Suprapubic skin (tissue), 4 donors: ENCODE data around the gene YWHAB. TPM values are rescaled to one million over a fixed set of nuclear protein-coding genes. Genes with fewer than 3 reads are reported as not detected.
A peak's percentile ranks its signal among the peaks of the same experiment; 100 is the strongest.
"Not testable (repeated sequence)": the region's sequence is repeated elsewhere in the genome, so short reads cannot be mapped to it uniquely, and the experiment has no call there.

Source experiments
- DNase-seq, 2 donors: peaks; one replicate each; pipeline ENCODE4 v3.0.0-alpha.2; 2019; ENCODE audit warnings: low spot score in 2 of 2
- H3K27ac ChIP-seq: fragments of 200-600 bp; sonication (generic); one replicate; pipeline ENCODE4 v1.5.1; 2019
- H3K27me3 ChIP-seq: fragments of 200-600 bp; sonication (generic); one replicate; pipeline ENCODE4 v1.5.1; 2019
- H3K36me3 ChIP-seq: fragments of 200-600 bp; sonication (generic); one replicate; pipeline ENCODE4 v1.5.1; 2019
- H3K4me1 ChIP-seq: fragments of 200-600 bp; sonication (generic); one replicate; pipeline ENCODE4 v1.5.1; 2019
- H3K4me3 ChIP-seq: fragments of 200-600 bp; sonication (generic); one replicate; pipeline ENCODE4 v1.5.1; 2019; ENCODE audit warnings: mild to moderate bottlenecking
- H3K9me3 ChIP-seq: fragments of 200-600 bp; sonication (generic); one replicate; pipeline ENCODE4 v1.5.1; 2019
- CTCF ChIP-seq, 2 donors: fragments of 200-600 bp in 1 of 2; fragments of 450-650 bp in 1 of 2; sonication (generic) in 1 of 2; IDR thresholded peaks; one replicate each; pipeline ENCODE4 v1.5.1; 2016 to 2019; ENCODE audit warnings: antibody characterized with exemption in 2 of 2, mild to moderate bottlenecking in 1 of 2, moderate library complexity in 1 of 2
- EP300 ChIP-seq: sonication (generic); formaldehyde crosslinking; IDR thresholded peaks from one replicate; pipeline ENCODE4 v1.6.1; 2017; ENCODE audit warnings: antibody characterized with exemption
- POLR2A ChIP-seq, 2 donors: fragments of 450-650 bp; IDR thresholded peaks; one replicate each; pipeline ENCODE4 v1.6.1; 2017; ENCODE audit warnings: antibody characterized with exemption in 2 of 2, mild to moderate bottlenecking in 2 of 2, moderate library complexity in 2 of 2
- POLR2AphosphoS5 ChIP-seq, 3 donors: sonication (generic); formaldehyde crosslinking; IDR thresholded peaks; one replicate each; pipeline ENCODE4 v1.6.1; 2017; ENCODE audit warnings: antibody characterized with exemption in 3 of 3
- WGBS: methylation state at CpG from one replicate; pipeline ENCODE4 v1.1.5; 2018; 5-methylcytosine and 5-hydroxymethylcytosine counted together
- total RNA-seq, 4 donors: library from RNA; depleted of rRNA; stranded (reverse); fragments of >200 nt; gene quantifications; one replicate each; pipeline ENCODE4 v1.1.0, GENCODE V29; 2016

The YWHAB gene
- total RNA-seq, 4 donors from 2014 or later, result 79.7 to 135 (median 129) TPM

GRCh38 chr20:44858606-44859360 is 26.7 kb upstream of the YWHAB start:
- TF ChIP-seq EP300 (no peak), POLR2AphosphoS5 (IDR thresholded peaks at IDR 0.05) (no peak), POLR2A (IDR thresholded peaks at IDR 0.05) (no peak), CTCF (IDR thresholded peaks at IDR 0.05) (no peak)

GRCh38 chr20:44861531-44862006 is 23.9 kb upstream of the YWHAB start:
- Histone ChIP-seq H3K4me3 (no peak overlapping the region), H3K27me3 (no peaks in the 10 kb centered on the region), H3K9me3 (no peaks in the 10 kb centered on the region), H3K36me3 (no peaks in the 10 kb centered on the region), H3K4me1 (peaks cover 4% of the 10 kb centered on the region), H3K27ac (no peak overlapping the region)
- peak in 1 of 2 donors; percentile 61 for DNase-seq
- TF ChIP-seq POLR2A (IDR thresholded peaks at IDR 0.05) (no peak), EP300 (no peak), POLR2AphosphoS5 (IDR thresholded peaks at IDR 0.05) (no peak), CTCF (IDR thresholded peaks at IDR 0.05) (no peak)
- 19% methylated on average over 5 of the region's 5 CpGs for WGBS

More at GRCh38 chr20:44858606-44859360, 26.7 kb upstream of the YWHAB start:
- no peak for DNase-seq
- no peak overlapping the region for H3K4me3 ChIP-seq
- H3K27ac ChIP-seq, result no peak overlapping the region
- peaks cover 4% of the 10 kb centered on the region for H3K4me1 ChIP-seq
- no peaks in the 10 kb centered on the region for H3K27me3 ChIP-seq
- H3K36me3 ChIP-seq, result no peaks in the 10 kb centered on the region
- H3K9me3 ChIP-seq, result no peaks in the 10 kb centered on the region

- no peak overlapping the region for H3K4me3 ChIP-seq
- no peaks in the 10 kb centered on the region for H3K27me3 ChIP-seq
- H3K27ac ChIP-seq, result peak overlapping the region; percentile 75
- H3K36me3 ChIP-seq, result no peaks in the 10 kb centered on the region
- no peaks in the 10 kb centered on the region for H3K9me3 ChIP-seq
- WGBS, result 66% methylated on average over 2 of the region's 2 CpGs
- H3K4me1 ChIP-seq, result peaks cover 6% of the 10 kb centered on the region
- no peak for DNase-seq
- no peak for TF ChIP-seq POLR2A (IDR thresholded peaks at IDR 0.05)
- TF ChIP-seq CTCF (IDR thresholded peaks at IDR 0.05), result no peak
- TF ChIP-seq EP300, result no peak
- TF ChIP-seq POLR2AphosphoS5 (IDR thresholded peaks at IDR 0.05), result no peak
Observed at GRCh38 chr20:44862286-44862685, 23.2 kb upstream of the YWHAB start.

GRCh38 chr20:44863365-44864084 is 22.0 kb upstream of the YWHAB start:
- 65% methylated on average over 4 of the region's 4 CpGs for WGBS

GRCh38 chr20:44864493-44864892 is 21.0 kb upstream of the YWHAB start:
- 68% methylated on average over 3 of the region's 3 CpGs for WGBS
- H3K27ac ChIP-seq, H3K36me3 ChIP-seq, H3K4me3 ChIP-seq, DNase-seq, H3K9me3 ChIP-seq, H3K27me3 ChIP-seq: not testable (repeated sequence)
- H3K4me1 ChIP-seq, result peaks cover 13% of the 10 kb centered on the region

More at GRCh38 chr20:44863365-44864084, 22.0 kb upstream of the YWHAB start:
- peaks cover 13% of the 10 kb centered on the region for H3K4me1 ChIP-seq
- H3K27me3 ChIP-seq, H3K4me3 ChIP-seq, H3K9me3 ChIP-seq, H3K36me3 ChIP-seq, DNase-seq: not testable (repeated sequence)
- H3K27ac ChIP-seq, result peak overlapping the region; percentile 14

GRCh38 chr20:44866703-44867335 is 18.7 kb upstream of the YWHAB start:
- TF ChIP-seq CTCF (IDR thresholded peaks at IDR 0.05), result no peak
- no peak for TF ChIP-seq EP300
- TF ChIP-seq POLR2AphosphoS5 (IDR thresholded peaks at IDR 0.05), result no peak
- no peak for TF ChIP-seq POLR2A (IDR thresholded peaks at IDR 0.05)
- Histone ChIP-seq H3K27me3 (no peaks in the 10 kb centered on the region), H3K4me3 (no peak overlapping the region), H3K9me3 (no peaks in the 10 kb centered on the region), H3K27ac (no peak overlapping the region), H3K4me1 (peaks cover 13% of the 10 kb centered on the region), H3K36me3 (no peaks in the 10 kb centered on the region)
- DNase-seq, result no peak
- 57% methylated on average over 8 of the region's 8 CpGs for WGBS
